Measurements from ENCODE around the gene ABCA7. TPM values are rescaled to one million over a fixed set of nuclear protein-coding genes. Genes with fewer than 3 reads are reported as not detected.
"Not testable (repeated sequence)": the region's sequence is repeated elsewhere in the genome, so short reads cannot be mapped to it uniquely, and the experiment has no call there.

Gene ABCA7
- polyA plus RNA-seq, 1 donor from 2014 or later, result 51.8 TPM

DNA sequence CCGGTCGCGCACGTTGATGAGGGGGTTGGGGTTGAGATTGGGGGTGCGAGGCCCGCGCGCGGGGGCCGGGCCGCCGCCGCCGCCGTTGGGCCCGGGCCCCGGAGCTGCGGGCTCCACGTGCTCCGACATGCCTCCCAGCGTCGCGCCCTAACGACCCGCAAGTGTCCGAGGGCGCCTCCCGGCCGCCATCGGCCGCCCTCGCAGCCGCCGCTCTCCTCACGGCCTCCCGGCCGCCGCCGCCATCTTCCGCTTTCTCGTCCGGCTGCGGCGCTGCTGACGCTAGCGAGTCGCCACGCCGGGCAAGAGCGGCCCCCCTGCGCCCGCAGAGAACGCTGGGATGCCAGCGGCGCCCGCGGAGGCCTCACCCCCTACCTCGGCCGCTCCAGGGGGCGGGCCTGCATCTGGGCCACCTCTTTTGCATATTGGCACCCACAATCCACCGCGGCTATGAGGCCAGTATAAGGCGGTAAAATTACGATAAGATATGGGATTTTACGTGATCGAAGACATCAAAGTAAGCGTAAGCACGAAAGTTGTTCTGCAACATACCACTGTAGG is 19.0 kb upstream of the ABCA7 start, which contains the start of gene TMEM259:
Gene TMEM259 (minus strand): TSS at position 256 of the 558 bp plus-strand sequence. CDS start 127 bp downstream, at position 129.
- Histone ChIP-seq H3K4me3 (ENCODE audit: low read length) (peak within 1 kb of the TSS; percentile 95), H3F3A (ENCODE audit: insufficient read depth, low read length, poor library complexity, severe bottlenecking) (no peaks in the 10 kb centered on the region), H3K36me3 (ENCODE audit: insufficient read depth, low read length) (no peaks in the 10 kb centered on the region), H3K9me3 (ENCODE audit: low read length) (no peaks in the 10 kb centered on the region), H3K79me2 (replicated peaks; ENCODE audit: insufficient read depth, low read length) (peaks cover 40% of the 10 kb centered on the region), H3K9ac (ENCODE audit: low read length) (peak within 1 kb of the TSS; percentile 85), H4K20me1 (ENCODE audit: insufficient read depth) (peaks cover 12% of the 10 kb centered on the region), H3K9me2 (ENCODE audit: insufficient read depth, low read length) (no peaks in the 10 kb centered on the region), H2AFZ (ENCODE audit: low read depth, low read length) (no peak within 1 kb of the TSS), H3K4me2 (ENCODE audit: low read length) (peak within 1 kb of the TSS; percentile 95), H3K27ac (ENCODE audit: low read length) (peak within 1 kb of the TSS; percentile 87), H3K27me3 (ENCODE audit: insufficient read depth, low read depth, low read length) (no peaks in the 10 kb centered on the region)
- TF ChIP-seq EP300 (conservative IDR thresholded peaks at IDR 0.05; ENCODE audit: poor library complexity, severe bottlenecking) (no peak), TAF1 (IDR thresholded peaks at IDR 0.05; ENCODE audit: low read depth) (peak; percentile 84), POLR2AphosphoS5 (IDR thresholded peaks at IDR 0.05) (peak; percentile 88), RAD21 (conservative IDR thresholded peaks at IDR 0.05) (peak; percentile 24), EZH2 (IDR thresholded peaks at IDR 0.05; ENCODE audit: borderline replicate concordance, insufficient read depth, low read length, poor library complexity, severe bottlenecking) (no peak), MXI1 (conservative IDR thresholded peaks at IDR 0.05; ENCODE audit: poor library complexity, severe bottlenecking) (peak; percentile 96), SMC3 (conservative IDR thresholded peaks at IDR 0.05; ENCODE audit: poor library complexity) (no peak)
- TF ChIP-seq, protein P1, sequence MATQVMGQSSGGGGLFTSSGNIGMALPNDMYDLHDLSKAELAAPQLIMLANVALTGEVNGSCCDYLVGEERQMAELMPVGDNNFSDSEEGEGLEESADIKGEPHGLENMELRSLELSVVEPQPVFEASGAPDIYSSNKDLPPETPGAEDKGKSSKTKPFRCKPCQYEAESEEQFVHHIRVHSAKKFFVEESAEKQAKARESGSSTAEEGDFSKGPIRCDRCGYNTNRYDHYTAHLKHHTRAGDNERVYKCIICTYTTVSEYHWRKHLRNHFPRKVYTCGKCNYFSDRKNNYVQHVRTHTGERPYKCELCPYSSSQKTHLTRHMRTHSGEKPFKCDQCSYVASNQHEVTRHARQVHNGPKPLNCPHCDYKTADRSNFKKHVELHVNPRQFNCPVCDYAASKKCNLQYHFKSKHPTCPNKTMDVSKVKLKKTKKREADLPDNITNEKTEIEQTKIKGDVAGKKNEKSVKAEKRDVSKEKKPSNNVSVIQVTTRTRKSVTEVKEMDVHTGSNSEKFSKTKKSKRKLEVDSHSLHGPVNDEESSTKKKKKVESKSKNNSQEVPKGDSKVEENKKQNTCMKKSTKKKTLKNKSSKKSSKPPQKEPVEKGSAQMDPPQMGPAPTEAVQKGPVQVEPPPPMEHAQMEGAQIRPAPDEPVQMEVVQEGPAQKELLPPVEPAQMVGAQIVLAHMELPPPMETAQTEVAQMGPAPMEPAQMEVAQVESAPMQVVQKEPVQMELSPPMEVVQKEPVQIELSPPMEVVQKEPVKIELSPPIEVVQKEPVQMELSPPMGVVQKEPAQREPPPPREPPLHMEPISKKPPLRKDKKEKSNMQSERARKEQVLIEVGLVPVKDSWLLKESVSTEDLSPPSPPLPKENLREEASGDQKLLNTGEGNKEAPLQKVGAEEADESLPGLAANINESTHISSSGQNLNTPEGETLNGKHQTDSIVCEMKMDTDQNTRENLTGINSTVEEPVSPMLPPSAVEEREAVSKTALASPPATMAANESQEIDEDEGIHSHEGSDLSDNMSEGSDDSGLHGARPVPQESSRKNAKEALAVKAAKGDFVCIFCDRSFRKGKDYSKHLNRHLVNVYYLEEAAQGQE (IDR thresholded peaks at IDR 0.05; ENCODE audit: borderline replicate concordance), result peak; percentile 51
- TF ChIP-seq, protein P2, sequence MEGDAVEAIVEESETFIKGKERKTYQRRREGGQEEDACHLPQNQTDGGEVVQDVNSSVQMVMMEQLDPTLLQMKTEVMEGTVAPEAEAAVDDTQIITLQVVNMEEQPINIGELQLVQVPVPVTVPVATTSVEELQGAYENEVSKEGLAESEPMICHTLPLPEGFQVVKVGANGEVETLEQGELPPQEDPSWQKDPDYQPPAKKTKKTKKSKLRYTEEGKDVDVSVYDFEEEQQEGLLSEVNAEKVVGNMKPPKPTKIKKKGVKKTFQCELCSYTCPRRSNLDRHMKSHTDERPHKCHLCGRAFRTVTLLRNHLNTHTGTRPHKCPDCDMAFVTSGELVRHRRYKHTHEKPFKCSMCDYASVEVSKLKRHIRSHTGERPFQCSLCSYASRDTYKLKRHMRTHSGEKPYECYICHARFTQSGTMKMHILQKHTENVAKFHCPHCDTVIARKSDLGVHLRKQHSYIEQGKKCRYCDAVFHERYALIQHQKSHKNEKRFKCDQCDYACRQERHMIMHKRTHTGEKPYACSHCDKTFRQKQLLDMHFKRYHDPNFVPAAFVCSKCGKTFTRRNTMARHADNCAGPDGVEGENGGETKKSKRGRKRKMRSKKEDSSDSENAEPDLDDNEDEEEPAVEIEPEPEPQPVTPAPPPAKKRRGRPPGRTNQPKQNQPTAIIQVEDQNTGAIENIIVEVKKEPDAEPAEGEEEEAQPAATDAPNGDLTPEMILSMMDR (IDR thresholded peaks at IDR 0.05; ENCODE audit: poor library complexity, severe bottlenecking), result peak; percentile 37

DNA sequence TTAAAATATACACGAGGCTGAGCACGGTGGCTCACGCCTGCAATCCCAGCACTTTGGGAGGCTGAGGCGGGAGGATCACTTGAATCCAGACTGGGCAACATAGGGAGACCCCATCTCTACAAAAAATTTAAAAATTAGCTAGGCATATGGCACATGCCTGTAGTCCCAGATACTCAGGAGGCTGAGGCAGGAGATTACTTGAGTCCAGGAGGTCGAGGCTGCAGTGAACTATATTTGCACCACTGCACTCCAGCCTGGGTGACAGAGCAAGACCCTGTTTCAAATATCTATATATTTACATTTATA is 16.1 kb upstream of the ABCA7 start:
- not testable (repeated sequence) for H3F3A ChIP-seq (ENCODE audit: insufficient read depth, low read length, poor library complexity, severe bottlenecking); H2AFZ ChIP-seq (ENCODE audit: low read depth, low read length); H4K20me1 ChIP-seq (ENCODE audit: insufficient read depth); H3K27me3 ChIP-seq (ENCODE audit: insufficient read depth, low read depth, low read length); H3K9ac ChIP-seq (ENCODE audit: low read length); H3K36me3 ChIP-seq (ENCODE audit: insufficient read depth, low read length); H3K4me3 ChIP-seq (ENCODE audit: low read length); H3K9me3 ChIP-seq (ENCODE audit: low read length); H3K4me2 ChIP-seq (ENCODE audit: low read length); H3K9me2 ChIP-seq (ENCODE audit: insufficient read depth, low read length); H3K27ac ChIP-seq (ENCODE audit: low read length)
- H3K79me2 ChIP-seq (replicated peaks; ENCODE audit: insufficient read depth, low read length), result peaks cover 40% of the 10 kb centered on the region

DNA sequence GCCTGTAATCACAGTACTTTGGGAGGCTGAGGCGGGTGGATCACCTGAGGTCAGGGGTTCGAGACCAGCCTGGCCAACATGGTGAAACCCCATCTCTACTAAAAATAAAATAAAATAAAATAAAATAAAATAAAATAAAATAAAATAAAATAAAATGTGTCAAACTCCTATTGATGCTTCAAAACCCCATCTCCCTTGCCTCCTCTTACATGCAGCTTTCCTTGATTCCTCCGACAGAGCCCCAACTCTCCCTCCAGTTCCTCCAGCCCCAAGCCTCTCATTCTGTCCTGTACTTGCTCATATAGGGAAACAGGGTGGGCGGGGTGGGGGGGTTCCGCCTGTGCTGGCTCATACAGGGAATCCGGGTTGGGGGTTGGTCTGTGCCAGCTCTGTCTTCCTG is 14.8 kb upstream of the ABCA7 start:
- not testable (repeated sequence) for H3K9me3 ChIP-seq (ENCODE audit: low read length); H3K4me3 ChIP-seq (ENCODE audit: low read length); H3K27ac ChIP-seq (ENCODE audit: low read length); H3K36me3 ChIP-seq (ENCODE audit: insufficient read depth, low read length); H2AFZ ChIP-seq (ENCODE audit: low read depth, low read length); H4K20me1 ChIP-seq (ENCODE audit: insufficient read depth); H3K27me3 ChIP-seq (ENCODE audit: insufficient read depth, low read depth, low read length); H3K9me2 ChIP-seq (ENCODE audit: insufficient read depth, low read length); H3K9ac ChIP-seq (ENCODE audit: low read length); H3K4me2 ChIP-seq (ENCODE audit: low read length); H3F3A ChIP-seq (ENCODE audit: insufficient read depth, low read length, poor library complexity, severe bottlenecking)
- H3K79me2 ChIP-seq (replicated peaks; ENCODE audit: insufficient read depth, low read length), result peaks cover 27% of the 10 kb centered on the region
